ENCODE results near the gene FOXD4.
"Not testable (repeated sequence)": the region's sequence is repeated elsewhere in the genome, so short reads cannot be mapped to it uniquely, and the experiment has no call there.

DNA sequence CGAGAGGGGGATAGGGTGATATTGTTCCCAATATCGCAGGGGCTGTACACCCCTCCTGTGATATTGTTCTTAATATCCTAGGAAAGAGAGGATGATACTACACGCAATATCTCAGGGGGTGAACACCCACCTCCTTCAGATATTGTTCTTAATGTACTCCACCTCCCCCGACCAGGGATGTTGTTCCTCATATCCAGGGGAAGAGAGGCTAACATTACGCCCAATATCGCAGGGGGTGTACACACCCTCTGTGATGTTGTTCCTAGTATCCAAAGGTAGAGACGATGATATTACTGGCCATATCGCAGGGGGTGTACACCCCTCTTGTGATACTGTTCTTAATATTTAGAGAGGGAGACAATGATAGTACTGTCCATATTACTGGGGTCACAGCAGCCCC is 12.2 kb downstream of the FOXD4 start:
- not testable (repeated sequence) for TF ChIP-seq POLR2A (IDR thresholded peaks at IDR 0.05)
- TF ChIP-seq, protein P1, sequence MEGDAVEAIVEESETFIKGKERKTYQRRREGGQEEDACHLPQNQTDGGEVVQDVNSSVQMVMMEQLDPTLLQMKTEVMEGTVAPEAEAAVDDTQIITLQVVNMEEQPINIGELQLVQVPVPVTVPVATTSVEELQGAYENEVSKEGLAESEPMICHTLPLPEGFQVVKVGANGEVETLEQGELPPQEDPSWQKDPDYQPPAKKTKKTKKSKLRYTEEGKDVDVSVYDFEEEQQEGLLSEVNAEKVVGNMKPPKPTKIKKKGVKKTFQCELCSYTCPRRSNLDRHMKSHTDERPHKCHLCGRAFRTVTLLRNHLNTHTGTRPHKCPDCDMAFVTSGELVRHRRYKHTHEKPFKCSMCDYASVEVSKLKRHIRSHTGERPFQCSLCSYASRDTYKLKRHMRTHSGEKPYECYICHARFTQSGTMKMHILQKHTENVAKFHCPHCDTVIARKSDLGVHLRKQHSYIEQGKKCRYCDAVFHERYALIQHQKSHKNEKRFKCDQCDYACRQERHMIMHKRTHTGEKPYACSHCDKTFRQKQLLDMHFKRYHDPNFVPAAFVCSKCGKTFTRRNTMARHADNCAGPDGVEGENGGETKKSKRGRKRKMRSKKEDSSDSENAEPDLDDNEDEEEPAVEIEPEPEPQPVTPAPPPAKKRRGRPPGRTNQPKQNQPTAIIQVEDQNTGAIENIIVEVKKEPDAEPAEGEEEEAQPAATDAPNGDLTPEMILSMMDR (IDR thresholded peaks at IDR 0.05), result not testable (repeated sequence)
